Keratinocyte (primary cell): ENCODE measurements around the gene CLSTN2.

Experiments used
- CTCF ChIP-seq, 3 experiments: IDR thresholded peaks in 1 of 3; conservative IDR thresholded peaks in 1 of 3; optimal IDR thresholded peaks in 1 of 3; 2 replicates in 2 of 3; 3 replicates in 1 of 3; pipeline versions ENCODE3 to v1.5.1; 2011; ENCODE audit warnings: low read length in 3 of 3, mild to moderate bottlenecking in 3 of 3, moderate library complexity in 2 of 3, control low read depth in 1 of 3, inconsistent platforms in 1 of 3; ENCODE audit not compliant: insufficient read depth in 2 of 3; ENCODE audit errors: extremely low read depth in 1 of 3
- EZH2 ChIP-seq: IDR thresholded peaks from one replicate; pipeline ENCODE4 v1.6.1; 2012; ENCODE audit warnings: inconsistent platforms, mild to moderate bottlenecking, low read length, moderate library complexity

- TF ChIP-seq CTCF (optimal IDR thresholded peaks at IDR 0.05 in 1 of 3, IDR thresholded peaks at IDR 0.05 in 1 of 3, conservative IDR thresholded peaks at IDR 0.05 in 1 of 3; ENCODE audit: extremely low read depth in 1 of 3, insufficient read depth in 2 of 3, low read length in 3 of 3), result no peak
- TF ChIP-seq EZH2, result no peak
Measured at GRCh38 chr3:140487566-140487965, 552.6 kb downstream of the CLSTN2 start.
